Activated CD8-positive, alpha-beta T cell treated with anti-CD3 and anti-CD28 coated beads for 36 hours (primary cell): ENCODE measurements around the gene PRSS35. TPM values are rescaled to one million over a fixed set of nuclear protein-coding genes. Genes with fewer than 3 reads are reported as not detected.

ENCODE experiments used
- ATAC-seq: fragments of 200-7000 bp; cut with Tn5 transposase; one replicate; pipeline ENCODE4 v1.10.0; 2021; ENCODE audit warnings: mild to moderate bottlenecking, moderate library complexity
- CTCF ChIA-PET: fragments of 350-600 bp; sonication (Branson Sonifier 250); formaldehyde crosslinking; loops from one replicate; lab custom pipeline; 2021; ENCODE audit warnings: antibody characterized with exemption; lab: Charles Lee
- POLR2A ChIA-PET: fragments of 350-600 bp; sonication (Branson Sonifier 250); formaldehyde crosslinking; loops from one replicate; lab custom pipeline; 2021; ENCODE audit warnings: antibody characterized with exemption; lab: Charles Lee
- DNase-seq: peaks from one replicate; pipeline ENCODE4 v3.0.0-alpha.2; 2020
- H3K27ac Mint-ChIP-seq: one replicate; pipeline ENCODE4 v1.8.0; 2021; ENCODE audit warnings: mild to moderate bottlenecking, mixed read lengths
- H3K27me3 Mint-ChIP-seq: one replicate; pipeline ENCODE4 v1.8.0; 2021; ENCODE audit warnings: mixed read lengths
- H3K36me3 Mint-ChIP-seq: one replicate; pipeline ENCODE4 v1.8.0; 2021; ENCODE audit warnings: low read depth, mixed read lengths
- H3K4me1 Mint-ChIP-seq: one replicate; pipeline ENCODE4 v1.8.0; 2021; ENCODE audit warnings: low read depth, mixed read lengths
- H3K4me3 Mint-ChIP-seq: one replicate; pipeline ENCODE4 v1.8.0; 2021; ENCODE audit warnings: mild to moderate bottlenecking, moderate library complexity, mixed read lengths
- H3K9me3 Mint-ChIP-seq: one replicate; pipeline ENCODE4 v1.8.0; 2021; ENCODE audit warnings: mixed read lengths
- intact Hi-C: fragments of 100-400 bp; cut with micrococcal nuclease; formaldehyde crosslinking; loops from one replicate; pipeline ENCODE4 v1.10.0; 2022
- total RNA-seq, 2 experiments: library from RNA; stranded (reverse); gene quantifications; one replicate each; pipeline ENCODE4 v1.2.3, GENCODE V29; 2021
- TF ChIP-seq, protein P1 (sequence below): fragments of 200-600 bp; IDR thresholded peaks from one replicate; pipeline ENCODE4 v1.8.0; 2022; ENCODE audit warnings: antibody characterized with exemption, mild to moderate bottlenecking

The PRSS35 gene
- total RNA-seq, 2 experiments from 2014 or later, result not detected

DNA sequence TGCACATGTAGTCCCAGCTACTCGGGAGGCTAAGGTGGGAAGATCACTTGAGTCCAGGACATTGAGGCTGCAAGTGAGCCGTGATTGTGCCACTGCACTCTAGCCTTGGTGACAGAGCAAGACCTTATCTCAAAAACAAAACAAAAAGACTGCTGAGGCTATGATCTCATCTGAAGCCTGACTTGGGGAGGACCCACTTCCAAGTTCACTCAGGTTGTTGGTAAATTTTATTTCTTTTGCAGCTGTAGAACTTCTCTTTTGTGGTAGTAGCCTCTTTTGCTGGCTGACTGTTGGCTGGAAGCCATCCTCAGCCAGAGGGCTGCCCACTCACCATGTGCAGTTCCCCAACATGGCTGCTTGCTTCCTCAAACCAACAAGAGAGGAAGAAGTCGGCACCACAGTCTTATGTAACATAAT is 44.7 kb upstream of the PRSS35 start:
- Mint-ChIP-seq H3K27me3 (peaks cover 3% of the 10 kb centered on the region), H3K27ac (no peak overlapping the region), H3K36me3 (no peaks in the 10 kb centered on the region), H3K9me3 (no peaks in the 10 kb centered on the region), H3K4me1 (no peaks in the 10 kb centered on the region), H3K4me3 (no peak overlapping the region)
- TF ChIP-seq, protein P1, sequence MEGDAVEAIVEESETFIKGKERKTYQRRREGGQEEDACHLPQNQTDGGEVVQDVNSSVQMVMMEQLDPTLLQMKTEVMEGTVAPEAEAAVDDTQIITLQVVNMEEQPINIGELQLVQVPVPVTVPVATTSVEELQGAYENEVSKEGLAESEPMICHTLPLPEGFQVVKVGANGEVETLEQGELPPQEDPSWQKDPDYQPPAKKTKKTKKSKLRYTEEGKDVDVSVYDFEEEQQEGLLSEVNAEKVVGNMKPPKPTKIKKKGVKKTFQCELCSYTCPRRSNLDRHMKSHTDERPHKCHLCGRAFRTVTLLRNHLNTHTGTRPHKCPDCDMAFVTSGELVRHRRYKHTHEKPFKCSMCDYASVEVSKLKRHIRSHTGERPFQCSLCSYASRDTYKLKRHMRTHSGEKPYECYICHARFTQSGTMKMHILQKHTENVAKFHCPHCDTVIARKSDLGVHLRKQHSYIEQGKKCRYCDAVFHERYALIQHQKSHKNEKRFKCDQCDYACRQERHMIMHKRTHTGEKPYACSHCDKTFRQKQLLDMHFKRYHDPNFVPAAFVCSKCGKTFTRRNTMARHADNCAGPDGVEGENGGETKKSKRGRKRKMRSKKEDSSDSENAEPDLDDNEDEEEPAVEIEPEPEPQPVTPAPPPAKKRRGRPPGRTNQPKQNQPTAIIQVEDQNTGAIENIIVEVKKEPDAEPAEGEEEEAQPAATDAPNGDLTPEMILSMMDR, result no peak
- ChIA-PET POLR2A (no interaction called here), CTCF (no interaction called here)
- DNase-seq (no peak), ATAC-seq (no peak)
- intact Hi-C loops, result no loop called here

DNA sequence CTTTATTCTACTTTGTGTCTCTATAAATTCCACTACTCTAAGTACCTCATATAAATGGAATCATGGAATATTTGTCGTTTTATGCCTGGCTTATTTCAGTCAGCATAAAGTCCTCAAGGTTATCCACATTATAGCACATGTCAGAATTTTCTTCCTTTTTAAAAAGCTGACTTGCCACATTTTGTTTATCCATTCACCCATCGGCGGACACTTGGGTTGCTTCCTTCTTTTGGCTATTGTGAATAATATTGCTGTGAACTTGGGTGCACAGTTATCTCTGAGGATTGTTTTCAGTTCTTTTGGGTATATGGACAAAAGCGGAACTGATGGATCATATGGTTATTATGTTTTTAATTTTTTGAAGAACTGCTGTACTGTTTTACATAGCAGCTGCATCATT is 42.3 kb upstream of the PRSS35 start:
- H3K36me3 Mint-ChIP-seq, result no peaks in the 10 kb centered on the region
- ATAC-seq, result no peak
- no peaks in the 10 kb centered on the region for H3K4me1 Mint-ChIP-seq

DNA sequence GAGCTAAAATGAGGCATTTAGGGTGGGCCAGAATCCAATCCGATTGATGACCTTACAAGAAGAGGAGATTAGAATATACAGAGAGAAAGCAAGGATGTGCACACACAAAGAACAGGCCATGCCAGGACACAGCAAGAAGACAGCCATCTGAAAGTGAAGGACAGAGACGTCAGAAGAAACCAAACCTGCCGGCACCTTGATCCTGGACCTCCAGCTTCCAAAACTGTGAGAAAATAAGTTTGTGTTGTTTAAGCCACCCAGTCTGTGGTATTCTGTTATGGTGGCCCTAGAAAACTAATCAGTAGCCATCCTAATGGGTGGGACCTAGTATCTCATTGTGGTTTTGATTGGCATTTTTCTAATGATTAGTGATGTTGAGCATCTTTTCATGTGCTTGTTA is 41.7 kb upstream of the PRSS35 start:
- no peak for ATAC-seq
- no peaks in the 10 kb centered on the region for H3K4me1 Mint-ChIP-seq

More for the DNA sequence above, 42.3 kb upstream of the PRSS35 start:
- no peaks in the 10 kb centered on the region for H3K9me3 Mint-ChIP-seq
- H3K27me3 Mint-ChIP-seq, result peaks cover 3% of the 10 kb centered on the region
- H3K4me3 Mint-ChIP-seq, result no peak overlapping the region
- no peak overlapping the region for H3K27ac Mint-ChIP-seq
- no peak for DNase-seq
- ChIA-PET POLR2A (no interaction called here), CTCF (no interaction called here)
- intact Hi-C loops, result no loop called here
- TF ChIP-seq, protein P1, result no peak

DNA sequence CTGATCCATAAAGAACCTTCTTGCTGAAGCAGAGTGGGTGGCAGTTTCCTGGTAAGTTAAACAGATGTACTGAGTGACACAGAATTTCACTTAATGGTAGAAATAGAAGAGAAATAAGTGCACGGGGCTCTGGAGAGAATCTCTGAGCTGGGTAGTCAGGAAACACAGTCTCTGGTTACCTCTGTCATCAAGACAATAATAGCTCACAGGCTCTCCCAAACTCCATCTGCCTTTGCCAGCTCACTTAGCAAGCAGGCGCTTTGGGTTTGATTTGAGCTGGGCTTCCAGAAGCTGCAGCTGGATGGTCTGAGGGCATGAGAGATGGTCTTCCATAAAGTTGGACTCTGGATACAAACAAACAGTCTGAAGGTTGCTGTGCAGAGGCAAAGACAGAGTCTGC is 39.6 kb upstream of the PRSS35 start:
- Mint-ChIP-seq H3K27me3 (peaks cover 3% of the 10 kb centered on the region), H3K4me3 (no peak overlapping the region), H3K9me3 (no peaks in the 10 kb centered on the region), H3K4me1 (no peaks in the 10 kb centered on the region), H3K27ac (no peak overlapping the region), H3K36me3 (no peaks in the 10 kb centered on the region)
- intact Hi-C loops, result no loop called here
- POLR2A ChIA-PET, result no interaction called here
- TF ChIP-seq, protein P1, result no peak
- no peak for ATAC-seq
- CTCF ChIA-PET, result no interaction called here
- no peak for DNase-seq

More for the DNA sequence above, 41.7 kb upstream of the PRSS35 start:
- Mint-ChIP-seq H3K27me3 (peaks cover 3% of the 10 kb centered on the region), H3K27ac (no peak overlapping the region), H3K4me3 (no peak overlapping the region), H3K9me3 (no peaks in the 10 kb centered on the region), H3K36me3 (no peaks in the 10 kb centered on the region)
- TF ChIP-seq, protein P1, result no peak
- CTCF ChIA-PET, result no interaction called here
- POLR2A ChIA-PET, result no interaction called here
- DNase-seq, result no peak
- intact Hi-C loops, result no loop called here

DNA sequence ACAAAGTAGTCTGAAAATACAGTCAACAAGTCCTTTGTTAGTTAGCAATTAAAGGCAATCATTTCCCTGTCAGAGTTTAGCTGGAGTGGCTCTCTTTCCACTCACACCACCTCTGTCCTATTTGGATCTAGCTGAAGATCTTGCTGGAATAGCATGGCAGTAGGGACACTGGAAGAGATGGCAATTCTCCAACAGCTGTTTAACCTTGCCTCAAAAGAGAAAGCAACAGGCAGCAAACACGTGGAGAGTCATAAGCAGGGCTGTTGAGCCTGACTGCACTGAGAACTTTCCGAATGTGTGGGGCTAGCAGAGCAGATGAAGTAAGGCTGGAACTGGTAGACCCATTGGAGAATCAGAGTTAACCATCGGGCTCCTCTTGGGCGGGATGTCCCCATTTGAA is 38.0 kb upstream of the PRSS35 start:
- peaks cover 3% of the 10 kb centered on the region for H3K27me3 Mint-ChIP-seq
- no peaks in the 10 kb centered on the region for H3K4me1 Mint-ChIP-seq
- TF ChIP-seq, protein P1, result no peak
- no peaks in the 10 kb centered on the region for H3K9me3 Mint-ChIP-seq
- intact Hi-C loops, result no loop called here
- ChIA-PET POLR2A (no interaction called here), CTCF (no interaction called here)
- no peak overlapping the region for H3K27ac Mint-ChIP-seq
- no peak overlapping the region for H3K4me3 Mint-ChIP-seq
- DNase-seq (no peak), ATAC-seq (no peak)
- H3K36me3 Mint-ChIP-seq, result no peaks in the 10 kb centered on the region
